ENCODE results near the gene HDAC6.

DNA sequence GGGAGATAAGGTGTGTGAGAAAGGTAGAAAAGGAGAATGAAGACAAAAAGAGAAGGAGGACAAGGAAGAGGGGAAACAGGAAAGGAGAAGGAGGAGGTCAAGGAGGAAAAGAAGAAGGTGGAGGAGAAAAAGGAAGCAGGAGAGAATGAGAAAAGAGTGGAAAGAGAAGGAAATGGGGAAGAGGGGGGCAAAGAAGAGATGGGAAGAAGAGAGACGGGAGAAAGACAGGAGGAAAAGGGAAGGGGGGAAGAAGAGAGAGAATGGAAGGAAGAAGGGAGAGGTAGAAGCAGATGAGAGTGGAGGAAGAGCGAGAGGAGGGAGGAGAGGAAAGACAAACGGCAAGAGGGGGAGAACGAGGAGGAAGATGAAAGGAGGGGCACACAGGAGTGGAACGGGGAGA lies 11.4 kb upstream of the HDAC6 start:
- TF ChIP-seq CTCF (optimal IDR thresholded peaks at IDR 0.05 in 1 of 3, IDR thresholded peaks at IDR 0.05 in 1 of 3, conservative IDR thresholded peaks at IDR 0.05 in 1 of 3; ENCODE audit: extremely low read depth in 1 of 3, insufficient read depth in 2 of 3, low read length in 3 of 3) (no peak), EZH2 (IDR thresholded peaks at IDR 0.05; ENCODE audit: low read length) (no peak)

Data from keratinocyte (primary cell).